Right forelimb (tissue), 1 donor: ENCODE results near the gene GPX3.

Experiments
- DNase-seq: peaks from one replicate; pipeline ENCODE4 v3.0.0-alpha.2; 2018

The GPX3 gene

DNA sequence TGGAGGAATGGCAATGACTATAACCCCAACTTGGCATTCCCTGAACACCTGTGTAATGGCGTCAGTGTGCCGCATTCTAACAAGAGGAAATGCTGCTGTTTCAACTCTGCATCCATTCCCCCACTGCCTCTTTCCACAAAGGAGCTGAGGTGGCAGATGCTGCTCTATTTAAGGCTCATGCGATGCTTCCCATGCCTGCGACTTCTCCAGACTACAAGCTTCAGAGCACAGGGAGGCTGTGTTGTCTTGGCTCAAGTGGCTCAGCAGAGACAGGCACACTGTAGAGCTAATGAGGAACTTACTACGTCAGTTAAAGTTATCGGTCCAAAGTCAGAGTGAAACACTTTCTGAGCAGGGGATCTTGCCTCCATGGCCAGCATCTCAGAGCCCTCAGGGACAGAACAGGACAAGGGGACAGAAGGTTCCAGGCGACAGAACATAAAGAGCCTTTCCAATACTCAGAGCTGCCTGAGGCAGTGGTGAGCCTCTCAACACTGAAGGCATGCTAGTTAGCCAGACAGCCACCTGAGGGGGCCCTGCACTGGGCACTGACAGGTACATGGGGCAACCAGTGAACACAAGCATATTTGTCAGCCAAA is 38.6 kb downstream of the GPX3 start:
- no peak for DNase-seq

- DNase-seq = no peak
These were observed 40.4 kb downstream of the GPX3 start for GRCh38 chr5:151060742-151061141.

GRCh38 chr5:151062405-151063141 is 42.2 kb downstream of the GPX3 start:
- DNase-seq = no peak

GRCh38 chr5:151063142-151063989 is 43.0 kb downstream of the GPX3 start:
- DNase-seq = no peak

DNA sequence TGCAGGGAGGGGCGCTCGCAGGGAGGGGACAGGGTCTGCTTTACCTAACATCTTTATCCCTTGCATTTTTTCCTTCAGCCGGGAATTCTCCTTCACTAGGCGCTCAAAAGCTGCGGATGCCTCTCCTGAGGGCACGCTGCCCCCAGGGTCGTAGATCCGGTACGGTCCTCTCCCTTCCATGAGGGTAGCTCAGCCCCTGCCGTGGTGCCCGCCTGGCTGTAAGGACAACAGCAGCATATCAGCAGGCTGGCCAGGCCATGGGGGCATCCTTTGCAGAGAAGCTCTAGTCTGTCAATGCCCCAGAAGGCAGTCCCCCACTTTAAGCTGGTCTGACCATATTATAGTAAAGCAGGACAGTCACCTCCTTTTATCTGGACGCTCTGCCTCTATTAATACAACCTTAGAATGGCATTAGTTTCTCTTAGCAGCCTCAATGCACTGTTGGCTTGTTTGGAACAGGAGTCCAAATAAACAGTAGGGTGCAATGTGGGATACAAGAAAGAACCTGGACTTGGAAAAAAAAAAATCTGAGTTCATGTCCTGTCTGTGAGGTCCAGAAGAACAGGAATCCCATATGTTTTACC is 44.6 kb downstream of the GPX3 start:
- DNase-seq = no peak

DNA sequence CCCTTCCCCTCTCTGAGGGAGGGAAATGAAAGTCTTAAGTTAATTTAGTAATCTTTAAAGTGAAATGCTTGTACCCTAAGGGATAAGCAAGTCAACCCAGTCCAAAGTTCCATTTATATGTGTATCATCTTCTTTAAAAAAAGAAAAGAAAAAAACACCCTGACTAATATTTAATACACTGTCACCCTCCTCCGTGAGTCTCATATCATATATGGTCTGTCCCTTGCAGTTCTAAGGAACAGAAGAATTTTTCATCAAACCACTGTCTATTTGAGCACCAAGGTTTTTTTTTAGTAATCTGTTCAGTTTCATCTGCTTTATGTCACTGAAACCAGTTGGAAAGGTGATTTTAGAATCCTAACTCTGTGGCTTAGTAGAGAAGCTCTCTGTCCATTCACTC is 45.2 kb downstream of the GPX3 start:
- DNase-seq = no peak

GRCh38 chr5:151066920-151067319 is 46.5 kb downstream of the GPX3 start:
- no peak for DNase-seq

DNA sequence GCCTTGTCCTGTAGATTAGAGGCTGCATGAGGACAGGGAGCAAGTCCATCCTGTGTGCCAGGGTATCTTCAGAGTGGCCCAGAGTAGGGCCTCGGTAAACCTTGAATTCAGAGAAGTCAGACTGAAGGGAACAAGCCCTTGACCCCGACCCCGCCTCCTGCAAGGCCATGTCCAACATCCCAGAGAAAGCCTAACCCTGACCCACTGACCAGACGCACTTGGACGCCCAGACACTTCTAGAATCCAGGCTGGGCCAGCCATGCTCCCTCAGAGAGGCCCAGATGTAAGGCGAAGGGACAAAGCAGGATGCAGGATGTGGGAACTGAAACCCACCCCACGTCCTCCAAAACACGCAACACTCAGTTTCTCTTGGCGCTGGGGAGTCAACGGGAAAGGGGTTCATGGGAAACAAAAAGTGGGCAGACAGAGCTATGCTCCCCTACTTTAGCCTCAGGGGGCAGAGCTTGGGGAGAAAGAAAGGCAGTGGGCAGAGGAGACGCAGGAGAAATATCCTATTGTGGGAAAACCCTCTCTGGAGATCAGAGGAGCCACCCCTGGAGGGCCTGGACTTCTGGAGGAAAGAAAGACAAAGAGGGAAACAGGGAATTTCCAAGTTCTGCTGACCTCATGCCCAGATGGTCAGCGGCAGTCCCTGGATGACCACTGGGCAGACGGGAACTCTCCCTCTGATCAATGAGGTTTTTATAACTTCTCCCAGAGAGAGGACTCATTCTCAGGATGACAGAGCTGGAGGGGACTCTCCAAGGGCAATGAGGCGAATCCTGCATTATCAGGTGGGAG is 47.4 kb downstream of the GPX3 start:
- DNase-seq = no peak

DNA sequence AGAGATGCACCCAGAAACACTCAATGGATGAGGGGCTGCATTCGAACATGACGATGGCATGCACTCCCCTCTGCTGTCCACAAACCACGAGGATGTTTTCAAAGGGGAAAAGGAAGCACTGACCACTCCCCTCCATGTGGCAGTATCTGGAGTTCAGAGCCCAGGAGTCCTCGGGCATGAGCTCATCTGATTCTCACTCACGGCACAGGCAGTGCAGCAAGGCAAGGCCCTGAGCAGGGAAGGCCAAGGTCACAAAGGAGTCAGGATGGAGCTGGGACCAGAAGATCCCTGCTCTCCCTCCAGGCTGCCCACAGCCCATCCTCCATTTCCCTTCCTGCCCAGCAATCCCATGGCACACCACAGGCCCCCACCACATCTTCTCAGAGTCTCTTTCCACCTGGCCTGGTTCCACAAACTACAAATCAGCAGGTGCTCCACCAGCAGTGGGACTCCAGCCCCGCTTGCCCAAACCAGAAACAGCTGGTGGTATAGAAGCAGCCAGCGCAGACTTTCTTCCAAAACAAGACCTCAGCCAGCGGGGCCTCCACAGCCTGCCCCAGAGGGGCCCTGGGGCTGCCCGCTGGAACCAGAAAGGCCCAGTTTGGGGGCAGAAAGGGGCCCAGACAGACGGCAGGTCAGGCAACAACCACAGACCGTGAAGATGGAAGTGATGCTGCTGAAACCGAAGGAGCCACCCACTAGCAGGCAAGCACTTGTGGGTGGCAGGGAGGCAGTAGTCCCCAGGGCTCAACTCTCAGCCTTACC is 48.2 kb downstream of the GPX3 start:
- DNase-seq = no peak

DNA sequence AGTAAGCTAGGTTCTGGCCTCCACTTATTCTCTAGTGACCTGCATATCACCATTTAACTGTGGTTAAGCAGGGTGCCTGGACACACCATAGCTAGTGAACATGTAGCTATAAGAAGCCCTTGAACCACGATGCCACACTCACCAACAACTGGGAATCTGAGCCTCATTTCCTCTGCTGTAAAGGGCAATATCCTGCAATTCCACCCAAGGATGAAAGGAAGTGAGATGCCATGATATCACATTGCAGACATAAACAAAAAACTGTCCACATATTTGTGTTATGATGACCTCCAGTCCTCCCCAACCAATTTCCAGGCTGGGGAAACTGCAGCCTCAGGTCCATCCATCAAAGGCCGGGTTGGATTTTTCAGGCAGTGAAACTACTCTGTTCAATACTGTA is 50.1 kb downstream of the GPX3 start:
- DNase-seq = no peak

- DNase-seq = no peak
These were observed 50.6 kb downstream of the GPX3 start for GRCh38 chr5:151071021-151071420.

DNA sequence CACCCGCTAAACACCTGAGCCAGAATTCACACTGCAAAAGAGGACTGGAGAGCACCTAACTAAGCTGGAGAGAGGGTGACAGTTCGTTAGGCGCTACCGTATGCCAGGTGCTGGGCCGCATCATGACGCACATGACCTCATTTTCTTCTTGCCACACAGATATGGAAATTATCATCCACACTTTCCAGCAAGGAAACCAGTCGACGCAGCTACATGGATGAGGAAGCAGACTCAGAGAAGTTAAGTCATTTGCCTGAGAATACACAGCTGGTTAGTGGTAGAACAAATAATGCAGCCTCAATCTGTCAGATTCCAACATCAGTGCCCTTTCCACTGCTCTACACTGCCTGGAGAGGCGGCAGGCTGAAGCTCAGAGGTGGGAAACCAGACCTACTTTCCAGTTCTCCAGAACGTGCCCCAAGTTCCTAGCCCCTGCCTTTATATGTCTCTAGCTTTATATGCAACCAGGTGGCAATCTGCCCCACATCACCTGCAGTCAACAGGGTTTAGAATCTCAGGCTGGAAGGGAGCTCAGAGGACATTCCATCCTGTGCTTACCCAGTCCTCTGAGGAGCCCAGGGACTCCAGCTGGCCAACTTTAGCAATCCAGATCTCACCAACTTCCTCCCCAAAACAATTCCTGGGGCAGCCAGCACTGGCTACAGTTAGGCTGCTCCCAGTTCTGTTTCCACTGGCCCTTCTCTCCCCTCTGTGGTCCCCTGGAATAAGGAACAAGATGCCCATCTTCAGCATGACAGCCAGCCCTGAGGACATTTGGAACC is 51.6 kb downstream of the GPX3 start:
- no peak for DNase-seq

DNA sequence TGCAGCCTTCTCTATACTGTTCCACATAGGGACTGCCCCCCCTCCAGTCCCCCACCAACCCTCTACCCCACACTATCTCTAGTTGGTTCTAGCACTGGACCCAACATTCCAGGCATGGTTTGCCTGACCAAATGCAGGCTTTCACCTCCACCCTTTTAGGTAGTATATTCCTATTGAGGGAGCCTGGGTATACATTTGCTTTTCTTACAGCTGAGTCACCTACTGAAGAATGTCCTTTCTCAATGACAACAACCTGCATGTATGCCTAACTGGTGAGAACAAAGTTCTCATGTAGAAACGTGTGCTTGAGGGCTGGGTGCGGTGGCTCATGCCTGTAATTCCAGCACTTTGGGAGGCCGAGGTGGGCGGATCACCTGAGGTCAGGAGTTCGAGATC is 52.2 kb downstream of the GPX3 start:
- no peak for DNase-seq

- DNase-seq = no peak
These were observed 52.9 kb downstream of the GPX3 start for GRCh38 chr5:151073280-151073679.

- DNase-seq = no peak
These were observed 54.2 kb downstream of the GPX3 start for GRCh38 chr5:151074557-151074956.

DNA sequence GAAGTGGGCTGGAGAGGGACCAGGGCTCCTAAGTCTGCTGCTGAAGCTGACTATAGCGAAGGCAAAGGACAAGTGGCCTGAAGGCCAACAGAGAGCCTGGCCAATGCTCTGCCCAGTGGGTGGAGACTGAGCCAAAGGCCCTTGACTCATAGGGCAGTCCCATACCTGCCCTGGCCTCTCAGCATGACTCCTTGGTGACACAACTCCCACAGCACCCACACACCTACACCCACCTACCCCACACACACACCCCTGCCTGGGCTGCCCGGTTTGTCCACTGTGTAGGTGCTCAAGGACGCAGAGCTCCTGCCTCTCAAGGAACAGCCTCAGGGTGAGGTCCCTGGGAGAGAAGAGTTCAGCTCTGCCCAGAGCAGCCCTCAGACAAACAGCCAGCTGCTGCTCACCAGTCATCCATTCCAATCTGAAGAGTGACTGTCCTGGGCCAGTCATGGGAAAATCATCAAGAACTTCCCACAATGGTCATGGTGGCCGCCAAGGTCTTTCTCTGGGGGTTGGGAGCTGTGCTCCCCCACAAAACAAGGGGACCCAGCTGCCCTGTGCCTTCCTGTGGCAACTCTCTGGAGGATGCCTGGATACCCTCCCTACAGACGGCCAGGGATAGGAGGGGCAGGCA is 55.4 kb downstream of the GPX3 start:
- DNase-seq = no peak

DNA sequence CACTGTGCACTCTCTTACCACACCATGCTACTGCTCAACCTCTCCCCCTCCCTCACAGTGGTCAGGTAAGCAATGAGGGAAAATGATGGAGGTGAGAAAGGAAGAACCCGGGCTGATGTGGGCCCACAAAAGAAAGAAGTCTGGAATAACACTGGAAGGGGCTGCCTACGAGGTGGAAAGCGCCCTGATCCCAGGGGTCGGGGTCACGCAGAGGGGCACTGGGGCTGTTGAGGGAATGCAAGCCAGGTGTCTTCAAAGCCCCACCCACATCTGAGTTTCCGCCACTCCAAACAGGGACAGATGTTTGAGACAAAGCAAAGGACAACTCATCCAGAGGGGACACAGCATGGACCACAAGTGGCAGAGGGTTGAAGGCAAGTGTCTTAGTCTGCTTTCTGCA is 56.2 kb downstream of the GPX3 start:
- no peak for DNase-seq

DNA sequence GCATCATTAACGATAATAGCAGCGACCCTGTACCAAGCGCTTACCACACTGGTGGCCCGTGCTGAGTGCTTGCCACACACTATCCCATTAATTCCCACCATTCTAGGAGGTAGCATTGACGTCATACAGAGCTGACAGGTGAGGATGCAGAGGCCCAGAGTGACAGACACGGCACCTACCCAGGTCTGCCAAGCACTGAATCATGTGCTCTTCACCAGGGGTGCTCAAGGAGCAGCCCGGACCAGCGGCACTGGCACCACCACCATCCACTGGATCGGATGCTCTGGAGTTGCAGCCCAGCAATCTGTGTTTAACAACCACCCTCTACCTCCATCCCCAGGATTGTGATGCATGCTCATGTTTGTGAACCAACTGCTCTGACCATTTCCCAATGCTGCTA is 57.0 kb downstream of the GPX3 start:
- no peak for DNase-seq

DNA sequence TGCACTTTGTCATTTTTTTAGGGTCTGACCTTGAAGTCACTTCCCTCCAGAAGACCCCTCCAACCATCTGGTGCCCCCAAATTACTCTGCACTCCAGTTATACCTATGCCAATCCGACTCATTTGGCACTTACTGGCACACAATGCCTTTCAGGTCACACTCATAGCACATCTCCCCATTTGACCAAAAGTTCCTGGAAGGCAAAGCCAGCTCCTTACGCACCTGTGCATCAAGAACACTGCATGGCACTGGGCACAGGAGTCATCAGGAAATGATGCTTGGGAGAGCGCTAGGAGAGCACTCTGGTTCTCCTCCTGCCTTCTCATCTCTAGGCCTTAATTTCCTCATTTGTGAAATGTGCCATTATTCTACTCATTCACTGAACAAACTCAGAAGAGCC is 57.6 kb downstream of the GPX3 start:
- no peak for DNase-seq
